ENCODE results near the gene CHSY1. TPM values are rescaled to one million over a fixed set of nuclear protein-coding genes. Genes with fewer than 3 reads are reported as not detected.

CHSY1 gene
- total RNA-seq, 1 experiment from 2014 or later: 29.8 TPM

DNA sequence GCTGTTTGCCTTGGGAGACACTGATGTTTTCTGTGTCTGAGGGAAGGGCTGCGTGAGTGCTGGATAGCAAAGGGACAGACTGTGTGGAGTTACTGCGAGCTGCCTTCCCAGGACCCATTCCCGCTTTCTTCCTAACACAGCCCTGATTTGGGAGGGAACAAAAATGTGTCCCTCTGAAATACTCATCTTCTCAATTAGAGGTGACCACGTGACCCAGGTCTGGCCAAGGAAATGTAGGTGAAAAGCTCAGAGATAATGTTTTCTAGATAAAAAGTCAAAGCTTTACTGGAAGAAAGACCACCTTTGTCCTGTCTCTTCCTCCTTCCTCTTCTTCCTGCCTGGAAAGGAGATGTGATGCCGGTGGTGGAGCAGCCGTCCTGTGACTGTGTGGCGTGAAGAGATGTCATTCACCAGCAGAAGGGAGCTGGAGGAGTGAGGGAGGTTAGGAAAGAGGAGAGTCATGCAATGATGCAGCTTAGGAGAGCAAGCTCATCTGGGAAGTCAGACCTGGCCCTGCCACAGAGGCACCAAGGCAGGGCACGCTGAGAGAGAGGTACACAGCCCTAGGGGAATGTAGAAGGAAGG lies 105.6 kb downstream of the CHSY1 start:
- no peak for DNase-seq (ENCODE audit: unreplicated experiment)
- no TSS peak for BruUV-seq (replicated peaks)
- intact Hi-C loops (cut with micrococcal nuclease): no loop called here
- Mint-ChIP-seq H3K9me3 (ENCODE audit: unreplicated experiment) (no peaks in the 10 kb centered on the region), H3K4me3 (ENCODE audit: unreplicated experiment) (no peak overlapping the region), H3K4me1 (ENCODE audit: insufficient read depth, unreplicated experiment) (no peaks in the 10 kb centered on the region), H3K27me3 (ENCODE audit: insufficient read depth, unreplicated experiment) (no peaks in the 10 kb centered on the region), H3K36me3 (ENCODE audit: insufficient read depth, unreplicated experiment) (peaks cover 6% of the 10 kb centered on the region), H3K27ac (ENCODE audit: low read depth, unreplicated experiment) (no peak overlapping the region)
- TF ChIP-seq, protein P1, sequence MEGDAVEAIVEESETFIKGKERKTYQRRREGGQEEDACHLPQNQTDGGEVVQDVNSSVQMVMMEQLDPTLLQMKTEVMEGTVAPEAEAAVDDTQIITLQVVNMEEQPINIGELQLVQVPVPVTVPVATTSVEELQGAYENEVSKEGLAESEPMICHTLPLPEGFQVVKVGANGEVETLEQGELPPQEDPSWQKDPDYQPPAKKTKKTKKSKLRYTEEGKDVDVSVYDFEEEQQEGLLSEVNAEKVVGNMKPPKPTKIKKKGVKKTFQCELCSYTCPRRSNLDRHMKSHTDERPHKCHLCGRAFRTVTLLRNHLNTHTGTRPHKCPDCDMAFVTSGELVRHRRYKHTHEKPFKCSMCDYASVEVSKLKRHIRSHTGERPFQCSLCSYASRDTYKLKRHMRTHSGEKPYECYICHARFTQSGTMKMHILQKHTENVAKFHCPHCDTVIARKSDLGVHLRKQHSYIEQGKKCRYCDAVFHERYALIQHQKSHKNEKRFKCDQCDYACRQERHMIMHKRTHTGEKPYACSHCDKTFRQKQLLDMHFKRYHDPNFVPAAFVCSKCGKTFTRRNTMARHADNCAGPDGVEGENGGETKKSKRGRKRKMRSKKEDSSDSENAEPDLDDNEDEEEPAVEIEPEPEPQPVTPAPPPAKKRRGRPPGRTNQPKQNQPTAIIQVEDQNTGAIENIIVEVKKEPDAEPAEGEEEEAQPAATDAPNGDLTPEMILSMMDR (IDR thresholded peaks at IDR 0.05; ENCODE audit: unreplicated experiment): no peak
- ChIA-PET CTCF (no interaction called here), POLR2A (no interaction called here)

DNA sequence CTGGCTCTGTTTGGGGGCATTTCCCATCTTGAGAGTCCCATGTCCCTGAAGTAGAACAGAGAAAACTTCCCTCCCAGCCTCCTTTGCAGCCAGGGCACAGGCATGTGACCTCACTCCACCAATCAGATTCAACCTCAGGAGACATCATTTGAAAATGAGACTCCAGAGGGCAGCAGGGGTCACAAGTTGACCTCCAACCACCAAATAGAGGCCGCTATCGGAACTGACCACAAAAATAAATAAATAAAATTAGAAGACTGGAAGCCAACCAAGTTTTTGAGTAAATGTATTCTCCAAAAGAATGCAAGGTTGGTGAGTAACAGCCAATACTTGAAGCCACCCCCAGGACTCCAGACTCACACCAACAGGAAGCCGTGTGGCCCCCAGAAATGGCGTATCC lies 106.5 kb downstream of the CHSY1 start:
- CTCF ChIA-PET: no interaction called here
- Mint-ChIP-seq H3K27ac (ENCODE audit: low read depth, unreplicated experiment) (no peak overlapping the region), H3K27me3 (ENCODE audit: insufficient read depth, unreplicated experiment) (no peaks in the 10 kb centered on the region), H3K4me1 (ENCODE audit: insufficient read depth, unreplicated experiment) (no peaks in the 10 kb centered on the region), H3K36me3 (ENCODE audit: insufficient read depth, unreplicated experiment) (peaks cover 6% of the 10 kb centered on the region), H3K9me3 (ENCODE audit: unreplicated experiment) (no peaks in the 10 kb centered on the region), H3K4me3 (ENCODE audit: unreplicated experiment) (no peak overlapping the region)
- TF ChIP-seq, protein P1 (IDR thresholded peaks at IDR 0.05; ENCODE audit: unreplicated experiment): no peak
- DNase-seq (ENCODE audit: unreplicated experiment): no peak
- no TSS peak for BruUV-seq (replicated peaks)
- intact Hi-C loops (cut with micrococcal nuclease): no loop called here
- POLR2A ChIA-PET: no interaction called here

DNA sequence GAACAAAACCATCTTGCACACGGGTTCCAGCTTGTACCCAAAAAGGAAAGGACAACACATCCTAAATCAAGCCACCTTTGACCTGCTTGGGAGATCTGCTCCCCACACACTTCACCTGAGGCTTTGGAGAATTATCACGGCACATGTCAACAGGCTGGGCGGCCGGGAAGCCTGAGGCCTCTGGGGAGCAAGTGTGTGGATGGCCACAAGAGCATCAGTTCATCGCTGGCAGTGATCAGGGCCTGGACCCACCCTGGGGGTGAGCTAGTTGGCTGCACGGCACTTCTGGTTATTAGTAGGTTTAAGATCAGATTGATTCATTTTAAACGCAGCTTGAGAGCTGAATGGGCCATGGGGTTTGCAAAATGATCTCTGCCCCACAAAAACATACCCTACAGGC lies 108.5 kb downstream of the CHSY1 start:
- no peak overlapping the region for H3K27ac Mint-ChIP-seq (ENCODE audit: low read depth, unreplicated experiment)
- POLR2A ChIA-PET: interaction anchor here (0.6 to 1.1 kb wide), 2 partner anchors 15 to 47 kb away, joined by 4 read pairs; no protein-coding TSS in a partner anchor
- CTCF ChIA-PET: interaction anchor here (1.0 kb wide), 1 partner anchor 51 kb away, joined by 3 read pairs; no protein-coding TSS in a partner anchor
- no peak overlapping the region for H3K4me3 Mint-ChIP-seq (ENCODE audit: unreplicated experiment)
- no peak for DNase-seq (ENCODE audit: unreplicated experiment)
- no peaks in the 10 kb centered on the region for H3K4me1 Mint-ChIP-seq (ENCODE audit: insufficient read depth, unreplicated experiment)
- H3K27me3 Mint-ChIP-seq (ENCODE audit: insufficient read depth, unreplicated experiment): no peaks in the 10 kb centered on the region
- H3K9me3 Mint-ChIP-seq (ENCODE audit: unreplicated experiment): no peaks in the 10 kb centered on the region
- intact Hi-C loops (cut with micrococcal nuclease): no loop called here
- BruUV-seq (replicated peaks): no TSS peak
- H3K36me3 Mint-ChIP-seq (ENCODE audit: insufficient read depth, unreplicated experiment): peaks cover 6% of the 10 kb centered on the region
- TF ChIP-seq, protein P1 (IDR thresholded peaks at IDR 0.05; ENCODE audit: unreplicated experiment): no peak

DNA sequence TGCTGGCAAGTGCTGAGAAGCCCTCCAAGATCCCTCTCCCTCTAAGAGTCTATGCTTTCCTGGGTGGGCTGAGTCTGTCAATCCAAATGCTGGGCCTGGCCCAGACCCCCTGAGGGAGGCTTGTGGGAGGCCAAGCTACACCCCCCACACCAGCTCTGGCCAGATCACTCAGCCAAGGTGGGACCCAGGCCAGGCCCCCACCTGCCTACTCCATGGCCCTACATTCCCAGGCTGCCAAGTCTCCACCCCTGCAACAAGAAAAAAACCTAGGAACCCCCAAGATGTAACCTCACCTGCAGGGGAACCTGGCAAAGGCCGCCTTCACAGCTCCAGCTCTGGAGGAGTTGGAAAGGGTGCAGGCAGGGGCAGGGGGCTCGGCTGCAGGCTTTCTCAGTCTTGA lies 109.1 kb downstream of the CHSY1 start:
- TF ChIP-seq, protein P1 (IDR thresholded peaks at IDR 0.05; ENCODE audit: unreplicated experiment): no peak
- intact Hi-C loops (cut with micrococcal nuclease): no loop called here
- H3K4me1 Mint-ChIP-seq (ENCODE audit: insufficient read depth, unreplicated experiment): no peaks in the 10 kb centered on the region
- DNase-seq (ENCODE audit: unreplicated experiment): no peak
- no peak overlapping the region for H3K4me3 Mint-ChIP-seq (ENCODE audit: unreplicated experiment)
- ChIA-PET POLR2A (no interaction called here), CTCF (interaction anchor here (0.6 to 1.0 kb wide), 3 partner anchors 50 to 173 kb away, joined by 3 to 6 read pairs (median 4); no protein-coding TSS in a partner anchor)
- H3K27me3 Mint-ChIP-seq (ENCODE audit: insufficient read depth, unreplicated experiment): no peaks in the 10 kb centered on the region
- peaks cover 6% of the 10 kb centered on the region for H3K36me3 Mint-ChIP-seq (ENCODE audit: insufficient read depth, unreplicated experiment)
- H3K27ac Mint-ChIP-seq (ENCODE audit: low read depth, unreplicated experiment): no peak overlapping the region
- H3K9me3 Mint-ChIP-seq (ENCODE audit: unreplicated experiment): no peaks in the 10 kb centered on the region
- BruUV-seq (replicated peaks): no TSS peak
